Subcutaneous adipose tissue (tissue), 4 donors: ENCODE results near the gene PPP1R8. TPM values are rescaled to one million over a fixed set of nuclear protein-coding genes. Genes with fewer than 3 reads are reported as not detected.

Source experiments
- total RNA-seq, 4 donors: library from RNA; depleted of rRNA; stranded (reverse); fragments of >200 nt; gene quantifications; one replicate each; pipeline ENCODE4 v1.1.0, GENCODE V29; 2016
- TF ChIP-seq, protein P1 (sequence below): fragments of 450-650 bp; IDR thresholded peaks from one replicate; pipeline ENCODE4 v1.5.1; 2016; ENCODE audit warnings: low read depth, mild to moderate bottlenecking, control low read depth, antibody characterized with exemption, moderate library complexity

The PPP1R8 gene
- total RNA-seq, 4 donors from 2014 or later = 27.2 to 39.0 (median 29.5) TPM

- TF ChIP-seq, protein P1, sequence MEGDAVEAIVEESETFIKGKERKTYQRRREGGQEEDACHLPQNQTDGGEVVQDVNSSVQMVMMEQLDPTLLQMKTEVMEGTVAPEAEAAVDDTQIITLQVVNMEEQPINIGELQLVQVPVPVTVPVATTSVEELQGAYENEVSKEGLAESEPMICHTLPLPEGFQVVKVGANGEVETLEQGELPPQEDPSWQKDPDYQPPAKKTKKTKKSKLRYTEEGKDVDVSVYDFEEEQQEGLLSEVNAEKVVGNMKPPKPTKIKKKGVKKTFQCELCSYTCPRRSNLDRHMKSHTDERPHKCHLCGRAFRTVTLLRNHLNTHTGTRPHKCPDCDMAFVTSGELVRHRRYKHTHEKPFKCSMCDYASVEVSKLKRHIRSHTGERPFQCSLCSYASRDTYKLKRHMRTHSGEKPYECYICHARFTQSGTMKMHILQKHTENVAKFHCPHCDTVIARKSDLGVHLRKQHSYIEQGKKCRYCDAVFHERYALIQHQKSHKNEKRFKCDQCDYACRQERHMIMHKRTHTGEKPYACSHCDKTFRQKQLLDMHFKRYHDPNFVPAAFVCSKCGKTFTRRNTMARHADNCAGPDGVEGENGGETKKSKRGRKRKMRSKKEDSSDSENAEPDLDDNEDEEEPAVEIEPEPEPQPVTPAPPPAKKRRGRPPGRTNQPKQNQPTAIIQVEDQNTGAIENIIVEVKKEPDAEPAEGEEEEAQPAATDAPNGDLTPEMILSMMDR = no peak
These were observed 6.8 kb upstream of the PPP1R8 start for GRCh38 chr1:27823784-27824183.

GRCh38 chr1:27824411-27824810 lies 6.2 kb upstream of the PPP1R8 start:
- TF ChIP-seq, protein P1 = no peak

DNA sequence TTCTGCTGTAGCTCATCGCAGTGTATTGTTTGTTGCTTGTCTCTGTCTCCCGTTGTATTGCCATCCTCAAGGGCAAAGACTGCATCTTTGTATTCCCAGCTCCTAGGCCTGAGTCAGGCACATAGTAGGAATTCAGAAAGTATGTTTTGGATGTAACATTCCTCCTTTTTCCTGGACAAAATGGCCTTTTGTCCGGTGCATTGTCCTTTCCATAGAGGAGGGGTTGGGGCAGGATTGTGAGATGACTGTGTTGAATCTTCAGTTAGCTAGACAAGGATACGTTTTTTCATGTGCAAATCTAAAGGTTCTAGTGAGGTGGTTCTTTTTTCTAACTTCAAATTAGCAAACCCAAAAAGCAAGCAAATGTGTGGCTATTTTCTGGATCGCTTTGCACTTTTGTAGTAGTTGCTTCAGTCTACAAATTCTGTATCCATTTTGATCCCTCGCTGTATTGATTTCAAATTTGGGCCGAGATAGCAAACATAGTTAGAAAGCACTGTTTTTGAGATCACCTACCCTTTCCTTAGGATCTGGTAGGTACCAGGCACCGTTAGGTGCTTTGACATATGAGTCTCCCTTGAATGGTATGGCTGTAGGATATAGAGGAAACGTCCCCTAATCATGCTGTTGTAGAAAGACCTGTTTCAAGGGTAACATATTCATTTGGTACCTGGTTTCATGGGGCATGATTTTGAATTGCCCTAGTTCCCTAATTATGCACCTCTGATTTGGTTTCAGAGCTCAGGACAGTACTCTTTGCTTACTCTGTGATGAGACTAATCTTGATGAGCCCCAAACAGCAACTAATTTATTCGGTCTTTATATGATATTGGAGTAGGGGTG lies 1.2 kb downstream of the PPP1R8 start:
- TF ChIP-seq, protein P1 = no peak

DNA sequence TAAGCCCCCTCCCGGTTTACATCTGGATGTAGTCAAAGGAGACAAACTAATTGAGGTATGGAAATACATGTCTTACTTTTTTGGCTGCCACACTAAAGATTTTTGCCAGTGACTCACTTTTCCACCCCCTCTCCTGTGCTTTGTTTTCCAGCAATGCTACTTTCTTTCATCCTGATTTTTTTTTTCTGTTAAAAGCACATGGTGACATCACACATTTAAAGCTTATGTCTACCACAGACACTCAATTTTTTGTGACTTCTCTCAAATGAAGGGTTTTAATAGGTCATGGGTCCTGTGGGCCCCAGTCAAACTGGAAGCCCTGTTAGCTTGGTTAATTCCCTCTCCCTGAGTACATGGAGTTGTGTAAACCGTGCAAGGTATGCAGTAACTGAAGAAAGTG lies 2.2 kb downstream of the PPP1R8 start:
- TF ChIP-seq, protein P1 = no peak

DNA sequence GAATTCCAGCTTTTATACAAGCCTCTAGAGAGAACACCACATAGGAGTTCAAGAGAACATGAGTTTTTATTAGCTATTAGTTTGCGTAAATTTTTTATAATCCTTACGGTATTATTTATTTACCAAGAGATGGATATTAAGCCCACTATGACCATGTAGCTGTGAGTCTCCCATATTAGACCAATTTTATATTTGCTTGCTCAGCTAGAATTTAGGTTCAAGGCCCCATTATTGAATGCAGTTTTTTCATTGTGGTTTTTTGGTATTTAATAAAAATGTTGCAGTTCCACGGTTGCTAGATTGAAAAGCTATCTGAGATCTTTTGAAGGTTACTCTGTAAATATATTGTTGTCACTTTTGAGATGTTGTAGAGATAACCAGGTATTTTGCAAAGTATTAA lies 2.9 kb downstream of the PPP1R8 start:
- TF ChIP-seq, protein P1 = no peak

- TF ChIP-seq, protein P1 = no peak
These were observed 4.5 kb downstream of the PPP1R8 start for GRCh38 chr1:27835046-27835445.

GRCh38 chr1:27835501-27835900 lies 4.9 kb downstream of the PPP1R8 start:
- TF ChIP-seq, protein P1 = no peak
